GM23338 (cell line): ENCODE data around the gene HMGXB3. TPM values are rescaled to one million over a fixed set of nuclear protein-coding genes. Genes with fewer than 3 reads are reported as not detected.

Experiments
- ATAC-seq: fragments of 200-7000 bp; cut with Tn5 transposase; 3 replicates; pipeline ENCODE4 v1.9.1; 2020
- DNase-seq: peaks from one replicate; pipeline ENCODE4 v3.0.0-alpha.2; 2015; ENCODE audit warnings: low spot score
- H2AFZ ChIP-seq: fragments of 200-600 bp; sonication (generic); 2 replicates; pipeline ENCODE4 v1.8.0; 2016; ENCODE audit warnings: antibody characterized with exemption, mild to moderate bottlenecking, moderate library complexity
- H3F3A ChIP-seq: fragments of 200-600 bp; sonication (generic); replicated peaks from 2 replicates; pipeline ENCODE4 v1.8.0; 2017; ENCODE audit warnings: antibody characterized with exemption, mixed run types, low read depth
- H3K27ac ChIP-seq: fragments of 200-600 bp; sonication (generic); 2 replicates; pipeline ENCODE4 v1.6.1; 2016; ENCODE audit warnings: low read depth
- H3K27me3 ChIP-seq: fragments of 200-600 bp; sonication (generic); 2 replicates; pipeline ENCODE4 v1.8.0; 2016; ENCODE audit warnings: mild to moderate bottlenecking, mixed run types, moderate library complexity; ENCODE audit not compliant: insufficient read depth
- H3K36me3 ChIP-seq: fragments of 200-600 bp; sonication (generic); 2 replicates; pipeline ENCODE4 v1.8.0; 2016; ENCODE audit warnings: mild to moderate bottlenecking; ENCODE audit not compliant: insufficient read depth
- H3K4me1 ChIP-seq: fragments of 200-600 bp; sonication (generic); 2 replicates; pipeline ENCODE4 v1.8.0; 2016; ENCODE audit warnings: mild to moderate bottlenecking, moderate library complexity; ENCODE audit not compliant: insufficient read depth
- H3K4me2 ChIP-seq: fragments of 200-600 bp; sonication (generic); 2 replicates; pipeline ENCODE4 v1.7.1; 2017; ENCODE audit warnings: mixed run types
- H3K4me3 ChIP-seq: fragments of 200-600 bp; sonication (generic); 2 replicates; pipeline ENCODE4 v1.6.1; 2016; ENCODE audit warnings: mixed run types
- H3K79me2 ChIP-seq: fragments of 200-600 bp; sonication (generic); replicated peaks from 2 replicates; pipeline ENCODE4 v1.8.0; 2017; ENCODE audit warnings: mild to moderate bottlenecking; ENCODE audit not compliant: insufficient read depth
- H3K9me2 ChIP-seq: fragments of 200-600 bp; sonication (generic); 2 replicates; pipeline ENCODE4 v1.8.0; 2017; ENCODE audit not compliant: insufficient read depth
- H4K20me1 ChIP-seq: fragments of 200-600 bp; sonication (generic); replicated peaks from 2 replicates; pipeline ENCODE4 v1.8.0; 2017; ENCODE audit warnings: mild to moderate bottlenecking; ENCODE audit not compliant: insufficient read depth
- H3K27ac Mint-ChIP-seq: 2 replicates; pipeline ENCODE4 v1.8.0; 2020; ENCODE audit warnings: inconsistent platforms, mild to moderate bottlenecking, moderate library complexity, mixed read lengths
- H3K27me3 Mint-ChIP-seq: 3 replicates; pipeline ENCODE4 v1.8.0; 2022; ENCODE audit warnings: low read depth, mild to moderate bottlenecking, moderate library complexity, mixed read lengths, inconsistent platforms; ENCODE audit not compliant: insufficient read depth, poor library complexity
- H3K36me3 Mint-ChIP-seq: 3 replicates; pipeline ENCODE4 v1.8.0; 2021; ENCODE audit warnings: low read depth, mild to moderate bottlenecking, inconsistent platforms, moderate library complexity, mixed read lengths
- H3K4me1 Mint-ChIP-seq: 3 replicates; pipeline ENCODE4 v1.8.0; 2020; ENCODE audit warnings: mild to moderate bottlenecking, inconsistent platforms, mixed read lengths
- H3K4me3 Mint-ChIP-seq: 3 replicates; pipeline ENCODE4 v1.8.0; 2021; ENCODE audit warnings: moderate library complexity, mild to moderate bottlenecking, inconsistent platforms, mixed read lengths
- H3K9me3 Mint-ChIP-seq: 3 replicates; pipeline ENCODE4 v1.8.0; 2020; ENCODE audit warnings: moderate library complexity, mild to moderate bottlenecking, inconsistent platforms, mixed read lengths
- CREB1 ChIP-seq: fragments of 250-450 bp; sonication (Bioruptor Pico); IDR thresholded peaks from 2 replicates; pipeline ENCODE4 v1.5.0; 2020; ENCODE audit warnings: low read depth, mild to moderate bottlenecking, moderate library complexity
- CTCF ChIP-seq, 2 experiments: fragments of 200-600 bp in 1 of 2; sonication (generic) in 1 of 2; conservative IDR thresholded peaks; 2 replicates each; pipeline versions ENCODE4 v1.5.1 to v1.6.1; 2016 to 2017; ENCODE audit warnings: antibody characterized with exemption in 2 of 2, low read depth in 2 of 2, mild to moderate bottlenecking in 2 of 2, moderate library complexity in 1 of 2
- ETS1 ChIP-seq: IDR thresholded peaks from 2 replicates; pipeline ENCODE4 v1.6.1; 2016; ENCODE audit warnings: antibody characterized with exemption
- EZH2 ChIP-seq: fragments of 200-600 bp; sonication (generic); IDR thresholded peaks from one replicate; pipeline ENCODE4 v1.8.0; 2017; ENCODE audit warnings: antibody characterized with exemption, mild to moderate bottlenecking, low read depth; ENCODE audit not compliant: unreplicated experiment
- JUNB ChIP-seq: IDR thresholded peaks from one replicate; pipeline ENCODE4 v1.6.1; 2016; ENCODE audit warnings: antibody characterized with exemption; ENCODE audit not compliant: unreplicated experiment
- NANOG ChIP-seq: IDR thresholded peaks from 2 replicates; pipeline ENCODE4 v1.6.1; 2016; ENCODE audit warnings: antibody characterized with exemption, borderline replicate concordance
- POLR2AphosphoS5 ChIP-seq: IDR thresholded peaks from 2 replicates; pipeline ENCODE4 v1.6.1; 2016; ENCODE audit warnings: antibody characterized with exemption, low read depth
- STAT1 ChIP-seq: IDR thresholded peaks from one replicate; pipeline ENCODE4 v1.6.1; 2016; ENCODE audit warnings: antibody characterized with exemption; ENCODE audit not compliant: unreplicated experiment
- ZNF114 ChIP-seq: fragments of 250-450 bp; sonication (Bioruptor Pico); IDR thresholded peaks from 2 replicates; pipeline ENCODE4 v1.5.0; 2020; ENCODE audit warnings: mild to moderate bottlenecking, moderate library complexity
- ZNF331 ChIP-seq: fragments of 250-450 bp; sonication (Bioruptor Pico); IDR thresholded peaks from 2 replicates; pipeline ENCODE4 v1.5.0; 2020; ENCODE audit warnings: low read depth, mild to moderate bottlenecking, moderate library complexity
- polyA plus RNA-seq: library from polyadenylated mRNA; unstranded; fragments of >200 nt; fragmentation: Nextera tagmentation; extraction: Ambion mirVana; gene quantifications from 2 replicates; pipeline ENCODE4 v1.2.1, GENCODE V29; 2016
- total RNA-seq: library from RNA; depleted of rRNA; stranded (reverse); fragments of >200 nt; shearing (Covaris generic); gene quantifications from 2 replicates; pipeline ENCODE4 v1.2.3, GENCODE V29; 2014
- TF ChIP-seq, protein P1 (sequence below): IDR thresholded peaks from one replicate; pipeline ENCODE4 v1.6.1; 2018; ENCODE audit warnings: antibody characterized with exemption; ENCODE audit not compliant: unreplicated experiment

The HMGXB3 gene
- total and polyA plus RNA-seq, 2 experiments from 2014 or later = 9.4 to 37.9 TPM

GRCh38 chr5:150066436-150066835, 65.9 kb downstream of the HMGXB3 start:
- H3K4me3 Mint-ChIP-seq = no peak overlapping the region
- DNase-seq = no peak

DNA sequence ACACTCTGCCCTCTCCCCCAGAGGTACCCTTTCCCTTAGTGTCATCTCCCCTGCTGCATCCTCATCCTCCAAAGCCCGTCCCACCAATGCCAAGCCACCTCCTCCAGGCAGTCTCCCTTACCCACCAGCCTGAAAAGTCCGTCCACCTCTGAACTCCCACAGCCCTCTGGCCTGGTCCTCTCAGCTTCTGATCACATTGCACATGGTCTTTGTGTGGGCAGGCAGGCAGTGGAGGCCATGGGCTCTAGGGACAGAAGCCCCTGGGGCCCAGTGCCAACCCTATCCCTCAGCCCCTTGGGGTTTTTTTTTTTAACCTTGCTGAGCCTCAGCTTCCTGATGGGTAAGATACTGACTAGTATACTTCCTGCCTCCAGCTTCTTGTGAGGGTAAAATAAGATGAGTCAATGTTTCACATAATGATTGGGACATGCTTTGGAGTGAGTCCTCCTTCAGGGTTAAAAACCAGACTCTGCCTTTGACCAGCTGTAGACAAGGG, 66.4 kb downstream of the HMGXB3 start:
- Histone ChIP-seq H3K9me2 (no peaks in the 10 kb centered on the region), H3K27me3 (no peaks in the 10 kb centered on the region), H3F3A (no peaks in the 10 kb centered on the region), H3K4me2 (no peak overlapping the region), H3K79me2 (no peaks in the 10 kb centered on the region), H3K4me1 (no peaks in the 10 kb centered on the region), H3K27ac (no peak overlapping the region), H3K36me3 (no peaks in the 10 kb centered on the region), H2AFZ (no peak overlapping the region), H4K20me1 (no peaks in the 10 kb centered on the region), H3K4me3 (no peak overlapping the region)
- no peak for DNase-seq
- no peak overlapping the region for H3K4me3 Mint-ChIP-seq
- ATAC-seq = no peak
- H3K27me3 Mint-ChIP-seq = peaks cover 9% of the 10 kb centered on the region
- no peaks in the 10 kb centered on the region for H3K9me3 Mint-ChIP-seq
- H3K27ac Mint-ChIP-seq = no peak overlapping the region
- peaks cover 2% of the 10 kb centered on the region; the same call in 1 of the 3 replicates for H3K4me1 Mint-ChIP-seq
- no peaks in the 10 kb centered on the region for H3K36me3 Mint-ChIP-seq
- TF ChIP-seq NANOG (no peak), ZNF114 (CRISPR knock-in tag) (no peak), POLR2AphosphoS5 (no peak), STAT1 (no peak), ETS1 (no peak), CTCF (conservative IDR thresholded peaks at IDR 0.05; ENCODE audit: low read depth in 2 of 2) (no peak), ZNF331 (CRISPR knock-in tag) (no peak), JUNB (no peak)
- TF ChIP-seq, protein P1, sequence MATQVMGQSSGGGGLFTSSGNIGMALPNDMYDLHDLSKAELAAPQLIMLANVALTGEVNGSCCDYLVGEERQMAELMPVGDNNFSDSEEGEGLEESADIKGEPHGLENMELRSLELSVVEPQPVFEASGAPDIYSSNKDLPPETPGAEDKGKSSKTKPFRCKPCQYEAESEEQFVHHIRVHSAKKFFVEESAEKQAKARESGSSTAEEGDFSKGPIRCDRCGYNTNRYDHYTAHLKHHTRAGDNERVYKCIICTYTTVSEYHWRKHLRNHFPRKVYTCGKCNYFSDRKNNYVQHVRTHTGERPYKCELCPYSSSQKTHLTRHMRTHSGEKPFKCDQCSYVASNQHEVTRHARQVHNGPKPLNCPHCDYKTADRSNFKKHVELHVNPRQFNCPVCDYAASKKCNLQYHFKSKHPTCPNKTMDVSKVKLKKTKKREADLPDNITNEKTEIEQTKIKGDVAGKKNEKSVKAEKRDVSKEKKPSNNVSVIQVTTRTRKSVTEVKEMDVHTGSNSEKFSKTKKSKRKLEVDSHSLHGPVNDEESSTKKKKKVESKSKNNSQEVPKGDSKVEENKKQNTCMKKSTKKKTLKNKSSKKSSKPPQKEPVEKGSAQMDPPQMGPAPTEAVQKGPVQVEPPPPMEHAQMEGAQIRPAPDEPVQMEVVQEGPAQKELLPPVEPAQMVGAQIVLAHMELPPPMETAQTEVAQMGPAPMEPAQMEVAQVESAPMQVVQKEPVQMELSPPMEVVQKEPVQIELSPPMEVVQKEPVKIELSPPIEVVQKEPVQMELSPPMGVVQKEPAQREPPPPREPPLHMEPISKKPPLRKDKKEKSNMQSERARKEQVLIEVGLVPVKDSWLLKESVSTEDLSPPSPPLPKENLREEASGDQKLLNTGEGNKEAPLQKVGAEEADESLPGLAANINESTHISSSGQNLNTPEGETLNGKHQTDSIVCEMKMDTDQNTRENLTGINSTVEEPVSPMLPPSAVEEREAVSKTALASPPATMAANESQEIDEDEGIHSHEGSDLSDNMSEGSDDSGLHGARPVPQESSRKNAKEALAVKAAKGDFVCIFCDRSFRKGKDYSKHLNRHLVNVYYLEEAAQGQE = no peak

More at GRCh38 chr5:150066436-150066835, 65.9 kb downstream of the HMGXB3 start:
- Histone ChIP-seq H3F3A (no peaks in the 10 kb centered on the region), H3K27ac (no peak overlapping the region), H3K79me2 (no peaks in the 10 kb centered on the region), H3K4me2 (no peak overlapping the region), H2AFZ (no peak overlapping the region), H3K36me3 (no peaks in the 10 kb centered on the region), H3K4me3 (no peak overlapping the region), H4K20me1 (no peaks in the 10 kb centered on the region), H3K9me2 (no peaks in the 10 kb centered on the region), H3K27me3 (no peaks in the 10 kb centered on the region), H3K4me1 (no peaks in the 10 kb centered on the region)
- Mint-ChIP-seq H3K27ac (no peak overlapping the region), H3K27me3 (peaks cover 9% of the 10 kb centered on the region), H3K4me1 (peaks cover 2% of the 10 kb centered on the region; the same call in 1 of the 3 replicates), H3K9me3 (no peaks in the 10 kb centered on the region), H3K36me3 (no peaks in the 10 kb centered on the region)
- ATAC-seq = no peak
- TF ChIP-seq JUNB (no peak), POLR2AphosphoS5 (no peak), NANOG (no peak), EZH2 (no peak), CREB1 (CRISPR knock-in tag) (no peak), ZNF114 (CRISPR knock-in tag) (no peak)
- TF ChIP-seq, protein P1 = no peak
